Measurements from ENCODE around the gene ACAP3.

DNA sequence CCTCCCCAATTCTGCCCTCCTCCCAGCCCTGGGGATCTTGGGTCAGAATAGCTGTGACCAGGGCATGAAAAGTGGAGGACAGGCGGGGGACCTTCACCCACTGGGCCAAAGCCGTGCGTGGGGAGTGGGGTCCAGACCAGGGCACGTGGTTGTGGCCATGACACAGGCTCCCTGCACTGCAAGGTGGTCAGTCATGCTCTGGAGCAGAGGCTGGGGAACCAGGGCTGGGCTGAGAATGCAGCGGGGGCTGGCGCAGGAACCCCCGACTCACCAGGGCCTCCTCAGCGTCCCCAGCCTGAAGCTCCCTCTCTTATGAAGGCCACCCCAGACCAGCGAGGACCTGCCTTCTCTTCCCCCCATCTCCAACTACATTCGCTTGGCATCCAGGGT is 38.8 kb upstream of the ACAP3 start:
- TF ChIP-seq POLR2A (IDR thresholded peaks at IDR 0.05) = no peak
- TF ChIP-seq, protein P1, sequence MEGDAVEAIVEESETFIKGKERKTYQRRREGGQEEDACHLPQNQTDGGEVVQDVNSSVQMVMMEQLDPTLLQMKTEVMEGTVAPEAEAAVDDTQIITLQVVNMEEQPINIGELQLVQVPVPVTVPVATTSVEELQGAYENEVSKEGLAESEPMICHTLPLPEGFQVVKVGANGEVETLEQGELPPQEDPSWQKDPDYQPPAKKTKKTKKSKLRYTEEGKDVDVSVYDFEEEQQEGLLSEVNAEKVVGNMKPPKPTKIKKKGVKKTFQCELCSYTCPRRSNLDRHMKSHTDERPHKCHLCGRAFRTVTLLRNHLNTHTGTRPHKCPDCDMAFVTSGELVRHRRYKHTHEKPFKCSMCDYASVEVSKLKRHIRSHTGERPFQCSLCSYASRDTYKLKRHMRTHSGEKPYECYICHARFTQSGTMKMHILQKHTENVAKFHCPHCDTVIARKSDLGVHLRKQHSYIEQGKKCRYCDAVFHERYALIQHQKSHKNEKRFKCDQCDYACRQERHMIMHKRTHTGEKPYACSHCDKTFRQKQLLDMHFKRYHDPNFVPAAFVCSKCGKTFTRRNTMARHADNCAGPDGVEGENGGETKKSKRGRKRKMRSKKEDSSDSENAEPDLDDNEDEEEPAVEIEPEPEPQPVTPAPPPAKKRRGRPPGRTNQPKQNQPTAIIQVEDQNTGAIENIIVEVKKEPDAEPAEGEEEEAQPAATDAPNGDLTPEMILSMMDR (IDR thresholded peaks at IDR 0.05) = no peak

Measured in sigmoid colon (tissue), 3 donors.